NCI-H146 treated with DMSO at 0.1 percent for 48 hours (cell line): ENCODE results near the gene RNASEH2A.

ENCODE experiments used
- DNase-seq: peaks from one replicate; lab custom pipeline; 2025; ENCODE audit not compliant: unreplicated experiment; lab: John Stamatoyannopoulos, UW

Gene RNASEH2A

GRCh38 chr19:12856653-12857052 is 50.3 kb downstream of the RNASEH2A start:
- DNase-seq = no peak

- DNase-seq = no peak
Measured at GRCh38 chr19:12858041-12858928, 51.9 kb downstream of the RNASEH2A start.

- DNase-seq = no peak
Measured at GRCh38 chr19:12859546-12859945, 53.2 kb downstream of the RNASEH2A start.
